KOPT-K1 (cell line): ENCODE results near the gene FANCC.
A peak's percentile ranks its signal among the peaks of the same experiment; 100 is the strongest.
"Not testable (repeated sequence)": the region's sequence is repeated elsewhere in the genome, so short reads cannot be mapped to it uniquely, and the experiment has no call there.

Source experiments
- H3K27ac ChIP-seq: fragments of 200-600 bp; sonication (generic); 2 replicates; pipeline ENCODE4 v1.5.1; 2016; ENCODE audit warnings: antibody characterized with exemption, mild to moderate bottlenecking, low read depth, low read length; ENCODE audit not compliant: poor library complexity, severe bottlenecking
- H3K36me3 ChIP-seq: fragments of 200-600 bp; sonication (generic); 2 replicates; pipeline ENCODE4 v1.5.1; 2017; ENCODE audit warnings: antibody characterized with exemption, mild to moderate bottlenecking, low read length, moderate library complexity; ENCODE audit not compliant: insufficient read depth
- H3K9me3 ChIP-seq: fragments of 200-600 bp; sonication (generic); 2 replicates; pipeline ENCODE4 v1.5.1; 2017; ENCODE audit warnings: antibody characterized with exemption, low read length, mild to moderate bottlenecking; ENCODE audit not compliant: insufficient read depth, poor library complexity, severe bottlenecking

Gene FANCC

GRCh38 chr9:95211028-95211427 is 106.5 kb downstream of the FANCC start:
- Histone ChIP-seq H3K27ac (no peak overlapping the region), H3K36me3 (no peaks in the 10 kb centered on the region), H3K9me3 (no peaks in the 10 kb centered on the region)

- Histone ChIP-seq H3K36me3 (no peaks in the 10 kb centered on the region), H3K27ac (no peak overlapping the region), H3K9me3 (no peaks in the 10 kb centered on the region)
Measured at GRCh38 chr9:95207403-95207802, 110.1 kb downstream of the FANCC start.

- H3K9me3 ChIP-seq: no peaks in the 10 kb centered on the region
- no peak overlapping the region for H3K27ac ChIP-seq
- no peaks in the 10 kb centered on the region for H3K36me3 ChIP-seq
Measured at GRCh38 chr9:95206143-95206542, 111.4 kb downstream of the FANCC start.

- Histone ChIP-seq H3K27ac (no peak overlapping the region), H3K9me3 (no peaks in the 10 kb centered on the region), H3K36me3 (no peaks in the 10 kb centered on the region)
Measured at GRCh38 chr9:95204710-95205109, 112.8 kb downstream of the FANCC start.

GRCh38 chr9:95204310-95204709 is 113.2 kb downstream of the FANCC start:
- no peak overlapping the region for H3K27ac ChIP-seq
- H3K9me3 ChIP-seq: no peaks in the 10 kb centered on the region
- H3K36me3 ChIP-seq: no peaks in the 10 kb centered on the region

- not testable (repeated sequence) for H3K27ac ChIP-seq, H3K9me3 ChIP-seq, H3K36me3 ChIP-seq
Measured at GRCh38 chr9:95203019-95203418, 114.5 kb downstream of the FANCC start.

- Histone ChIP-seq H3K36me3 (no peaks in the 10 kb centered on the region), H3K27ac (no peak overlapping the region), H3K9me3 (no peaks in the 10 kb centered on the region)
Measured at GRCh38 chr9:95202076-95202681, 115.3 kb downstream of the FANCC start.

- Histone ChIP-seq H3K27ac (no peak overlapping the region), H3K9me3 (no peaks in the 10 kb centered on the region), H3K36me3 (no peaks in the 10 kb centered on the region)
Measured at GRCh38 chr9:95201206-95201605, 116.3 kb downstream of the FANCC start.

- H3K9me3 ChIP-seq: no peaks in the 10 kb centered on the region
- H3K27ac ChIP-seq: no peak overlapping the region
- H3K36me3 ChIP-seq: no peaks in the 10 kb centered on the region
Measured at GRCh38 chr9:95197692-95198271, 119.7 kb downstream of the FANCC start.

GRCh38 chr9:95193480-95193879 is 124.0 kb downstream of the FANCC start:
- H3K27ac ChIP-seq: no peak overlapping the region
- no peaks in the 10 kb centered on the region for H3K9me3 ChIP-seq
- no peaks in the 10 kb centered on the region for H3K36me3 ChIP-seq

- no peaks in the 10 kb centered on the region for H3K36me3 ChIP-seq
Measured at GRCh38 chr9:95193067-95193466, 124.4 kb downstream of the FANCC start.

GRCh38 chr9:95192631-95193030 is 124.9 kb downstream of the FANCC start:
- no peaks in the 10 kb centered on the region for H3K36me3 ChIP-seq
- no peak overlapping the region for H3K27ac ChIP-seq
- H3K9me3 ChIP-seq: no peaks in the 10 kb centered on the region

More at GRCh38 chr9:95193067-95193466, 124.4 kb downstream of the FANCC start:
- no peak overlapping the region for H3K27ac ChIP-seq
- H3K9me3 ChIP-seq: no peaks in the 10 kb centered on the region

GRCh38 chr9:95190413-95190812 is 127.1 kb downstream of the FANCC start:
- Histone ChIP-seq H3K9me3 (no peaks in the 10 kb centered on the region), H3K27ac (no peak overlapping the region), H3K36me3 (no peaks in the 10 kb centered on the region)

- Histone ChIP-seq H3K36me3 (no peaks in the 10 kb centered on the region), H3K9me3 (no peaks in the 10 kb centered on the region)
Measured at GRCh38 chr9:95189251-95190098, 128.0 kb downstream of the FANCC start.

GRCh38 chr9:95188459-95188858 is 129.1 kb downstream of the FANCC start:
- H3K9me3 ChIP-seq: no peaks in the 10 kb centered on the region
- H3K36me3 ChIP-seq: no peaks in the 10 kb centered on the region
- no peak overlapping the region for H3K27ac ChIP-seq

More at GRCh38 chr9:95189251-95190098, 128.0 kb downstream of the FANCC start:
- peak overlapping the region; percentile 5 for H3K27ac ChIP-seq
